ENCODE data around the gene CAMK4.
"Not testable (repeated sequence)": the region's sequence is repeated elsewhere in the genome, so short reads cannot be mapped to it uniquely, and the experiment has no call there.

The CAMK4 gene

GRCh38 chr5:111282798-111283197 is 58.6 kb downstream of the CAMK4 start:
- no peaks in the 10 kb centered on the region for H3K9me3 Mint-ChIP-seq
- no peak overlapping the region for H3K27ac Mint-ChIP-seq
- no peaks in the 10 kb centered on the region for H3K27me3 Mint-ChIP-seq
- peaks cover 27% of the 10 kb centered on the region for H3K4me1 Mint-ChIP-seq
- CTCF ChIA-PET, result no interaction called here
- peaks cover 10% of the 10 kb centered on the region for H3K36me3 Mint-ChIP-seq
- no peak overlapping the region for H3K4me3 Mint-ChIP-seq
- DNase-seq, result no peak

GRCh38 chr5:111284825-111285224 is 60.6 kb downstream of the CAMK4 start:
- no peak overlapping the region for H3K4me3 Mint-ChIP-seq
- H3K27ac Mint-ChIP-seq, result no peak overlapping the region
- no peaks in the 10 kb centered on the region for H3K9me3 Mint-ChIP-seq
- peaks cover 11% of the 10 kb centered on the region for H3K4me1 Mint-ChIP-seq
- no peak for DNase-seq
- CTCF ChIA-PET, result no interaction called here
- no peaks in the 10 kb centered on the region for H3K27me3 Mint-ChIP-seq
- peaks cover 20% of the 10 kb centered on the region for H3K36me3 Mint-ChIP-seq

- Mint-ChIP-seq H3K4me1 (peaks cover 2% of the 10 kb centered on the region), H3K27me3 (no peaks in the 10 kb centered on the region), H3K4me3 (no peak overlapping the region), H3K9me3 (peaks cover 14% of the 10 kb centered on the region), H3K27ac (no peak overlapping the region), H3K36me3 (peaks cover 37% of the 10 kb centered on the region)
- CTCF ChIA-PET, result no interaction called here
- DNase-seq, result no peak
Measured at GRCh38 chr5:111294551-111294950, 70.4 kb downstream of the CAMK4 start.

- H3K27me3 Mint-ChIP-seq, result no peaks in the 10 kb centered on the region
- H3K4me3 Mint-ChIP-seq, result no peak overlapping the region
- H3K4me1 Mint-ChIP-seq, result peaks cover 7% of the 10 kb centered on the region
- CTCF ChIA-PET, result interaction anchor here (1.0 kb wide), 1 partner anchor 104 kb away, joined by 3 read pairs; no protein-coding TSS in a partner anchor
- no peak overlapping the region for H3K27ac Mint-ChIP-seq
- H3K9me3 Mint-ChIP-seq, result peaks cover 19% of the 10 kb centered on the region
- peaks cover 31% of the 10 kb centered on the region for H3K36me3 Mint-ChIP-seq
- no peak for DNase-seq
Measured at GRCh38 chr5:111295649-111296048, 71.5 kb downstream of the CAMK4 start.

- Mint-ChIP-seq H3K4me1 (peaks cover 7% of the 10 kb centered on the region), H3K27me3 (no peaks in the 10 kb centered on the region), H3K9me3 (peaks cover 21% of the 10 kb centered on the region), H3K36me3 (peaks cover 33% of the 10 kb centered on the region), H3K27ac (no peak overlapping the region), H3K4me3 (no peak overlapping the region)
- DNase-seq, result no peak
- CTCF ChIA-PET, result no interaction called here
Measured at GRCh38 chr5:111296570-111296969, 72.4 kb downstream of the CAMK4 start.

- Mint-ChIP-seq H3K9me3 (peaks cover 21% of the 10 kb centered on the region), H3K36me3 (peaks cover 37% of the 10 kb centered on the region), H3K4me3 (no peak overlapping the region), H3K27ac (peak overlapping the region; percentile 49), H3K4me1 (peaks cover 7% of the 10 kb centered on the region), H3K27me3 (no peaks in the 10 kb centered on the region)
- CTCF ChIA-PET, result no interaction called here
- no peak for DNase-seq
Measured at GRCh38 chr5:111299067-111299481, 74.9 kb downstream of the CAMK4 start.

- no peaks in the 10 kb centered on the region for H3K27me3 Mint-ChIP-seq
- peaks cover 36% of the 10 kb centered on the region for H3K36me3 Mint-ChIP-seq
- DNase-seq, result no peak
- peaks cover 21% of the 10 kb centered on the region for H3K9me3 Mint-ChIP-seq
- H3K27ac Mint-ChIP-seq, result no peak overlapping the region
- no peak overlapping the region for H3K4me3 Mint-ChIP-seq
- CTCF ChIA-PET, result no interaction called here
- H3K4me1 Mint-ChIP-seq, result peaks cover 7% of the 10 kb centered on the region
Measured at GRCh38 chr5:111299831-111300432, 75.7 kb downstream of the CAMK4 start.

GRCh38 chr5:111301264-111301663 is 77.1 kb downstream of the CAMK4 start:
- no peaks in the 10 kb centered on the region for H3K27me3 Mint-ChIP-seq
- no peak overlapping the region for H3K4me3 Mint-ChIP-seq
- peaks cover 30% of the 10 kb centered on the region for H3K36me3 Mint-ChIP-seq
- H3K27ac Mint-ChIP-seq, result no peak overlapping the region
- H3K4me1 Mint-ChIP-seq, result peaks cover 7% of the 10 kb centered on the region
- DNase-seq, result no peak
- CTCF ChIA-PET, result no interaction called here
- peaks cover 21% of the 10 kb centered on the region for H3K9me3 Mint-ChIP-seq

- H3K27ac Mint-ChIP-seq, H3K4me3 Mint-ChIP-seq, CTCF ChIA-PET, DNase-seq, H3K4me1 Mint-ChIP-seq, H3K27me3 Mint-ChIP-seq: not testable (repeated sequence)
- Mint-ChIP-seq H3K9me3 (peaks cover 21% of the 10 kb centered on the region), H3K36me3 (peaks cover 29% of the 10 kb centered on the region)
Measured at GRCh38 chr5:111302043-111302442, 77.9 kb downstream of the CAMK4 start.

- Mint-ChIP-seq H3K4me3 (no peak overlapping the region), H3K4me1 (peaks cover 13% of the 10 kb centered on the region), H3K36me3 (peaks cover 11% of the 10 kb centered on the region), H3K27me3 (no peaks in the 10 kb centered on the region), H3K9me3 (no peaks in the 10 kb centered on the region), H3K27ac (no peak overlapping the region)
- DNase-seq, result no peak
- CTCF ChIA-PET, result no interaction called here
Measured at GRCh38 chr5:111308951-111309350, 84.8 kb downstream of the CAMK4 start.

GRCh38 chr5:111309384-111309783 is 85.2 kb downstream of the CAMK4 start:
- Mint-ChIP-seq H3K27ac (no peak overlapping the region), H3K4me3 (no peak overlapping the region), H3K36me3 (peaks cover 11% of the 10 kb centered on the region), H3K27me3 (no peaks in the 10 kb centered on the region), H3K9me3 (no peaks in the 10 kb centered on the region), H3K4me1 (peaks cover 15% of the 10 kb centered on the region)
- no peak for DNase-seq
- CTCF ChIA-PET, result no interaction called here

- no peak overlapping the region for H3K27ac Mint-ChIP-seq
- CTCF ChIA-PET, result interaction anchor here (1.4 kb wide), 1 partner anchor 10 kb away, joined by 4 read pairs; no protein-coding TSS in a partner anchor
- no peak for DNase-seq
- no peak overlapping the region for H3K4me3 Mint-ChIP-seq
- peaks cover 15% of the 10 kb centered on the region for H3K36me3 Mint-ChIP-seq
- peaks cover 15% of the 10 kb centered on the region for H3K4me1 Mint-ChIP-seq
- no peaks in the 10 kb centered on the region for H3K9me3 Mint-ChIP-seq
- no peaks in the 10 kb centered on the region for H3K27me3 Mint-ChIP-seq
Measured at GRCh38 chr5:111310711-111311620, 86.8 kb downstream of the CAMK4 start.

GRCh38 chr5:111311666-111312065 is 87.5 kb downstream of the CAMK4 start:
- CTCF ChIA-PET, result interaction anchor here (1.4 kb wide), 1 partner anchor 9 kb away, joined by 4 read pairs; no protein-coding TSS in a partner anchor
- Mint-ChIP-seq H3K4me3 (no peak overlapping the region), H3K4me1 (peaks cover 19% of the 10 kb centered on the region), H3K27me3 (no peaks in the 10 kb centered on the region), H3K27ac (no peak overlapping the region), H3K9me3 (no peaks in the 10 kb centered on the region), H3K36me3 (peaks cover 19% of the 10 kb centered on the region)
- DNase-seq, result no peak

- Mint-ChIP-seq H3K27me3 (no peaks in the 10 kb centered on the region), H3K9me3 (no peaks in the 10 kb centered on the region), H3K36me3 (peaks cover 22% of the 10 kb centered on the region), H3K4me1 (peaks cover 21% of the 10 kb centered on the region), H3K27ac (peak overlapping the region; percentile 33), H3K4me3 (no peak overlapping the region)
- CTCF ChIA-PET, result interaction anchor here (0.6 kb wide), 1 partner anchor 184 kb away, joined by 3 read pairs; no protein-coding TSS in a partner anchor
- DNase-seq, result no peak
Measured at GRCh38 chr5:111313017-111313724, 89.0 kb downstream of the CAMK4 start.

Measured in activated naive CD4-positive, alpha-beta T cell treated with anti-CD3 and anti-CD28 coated beads, Interleukin-2, amount 10 ng/mL, durations not matched to agents 7 days and 5 days (primary cell).